ENCODE measurements around the gene CNMD. TPM values are rescaled to one million over a fixed set of nuclear protein-coding genes. Genes with fewer than 3 reads are reported as not detected.

The CNMD gene
- total and polyA plus RNA-seq, 2 of the 8 experiments (the other 6 are each of a cell fraction or from before 2014, with no cell fraction given): 87.4 to 113 TPM

DNA sequence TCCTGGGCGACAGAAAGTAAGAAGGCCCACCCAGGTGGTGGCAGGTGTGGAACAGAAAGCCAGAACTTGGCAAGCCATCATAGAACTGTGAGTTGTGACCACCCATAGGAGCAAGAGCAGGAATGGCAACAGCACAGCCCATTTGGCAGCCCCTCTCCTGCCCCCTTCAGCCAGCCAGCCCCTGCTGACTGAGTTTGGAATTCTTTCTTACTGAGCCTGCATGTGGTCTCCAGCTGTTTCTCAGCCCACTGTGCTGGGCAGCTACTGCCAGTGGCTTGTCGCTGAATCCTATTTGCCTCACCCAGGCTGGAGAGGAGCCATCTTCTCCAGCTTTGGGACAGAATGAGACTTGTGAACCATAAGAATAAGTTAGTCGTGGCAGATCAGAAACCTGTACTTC lies 28.3 kb downstream of the CNMD start (continued):
- TF ChIP-seq SIN3A (conservative IDR thresholded peaks at IDR 0.05 in 1 of 2, IDR thresholded peaks at IDR 0.05 in 1 of 2; ENCODE audit: low read depth in 1 of 2, low read length in 2 of 2) (no peak), EP300 (IDR thresholded peaks at IDR 0.05; ENCODE audit: borderline replicate concordance in 1 of 2, low read depth in 2 of 2, low read length in 2 of 2) (no peak), SUZ12 (IDR thresholded peaks at IDR 0.05; ENCODE audit: low read length) (no peak), POLR2AphosphoS5 (IDR thresholded peaks at IDR 0.05; ENCODE audit: low read depth, low read length) (no peak), POU5F1 (IDR thresholded peaks at IDR 0.05; ENCODE audit: low read depth, low read length) (no peak), RAD21 (IDR thresholded peaks at IDR 0.05 in 1 of 2, conservative IDR thresholded peaks at IDR 0.05 in 1 of 2; ENCODE audit: low read depth in 2 of 2, low read length in 2 of 2) (peak in 1 of 2 experiments; percentile 30; a peak in 1 of 4 replicates), TAF1 (IDR thresholded peaks at IDR 0.05; ENCODE audit: low read depth, low read length) (no peak), PHF8 (conservative IDR thresholded peaks at IDR 0.05; ENCODE audit: low read depth, low read length) (no peak), KDM1A (IDR thresholded peaks at IDR 0.05; ENCODE audit: borderline replicate concordance, low read length) (no peak), TEAD4 (IDR thresholded peaks at IDR 0.05; ENCODE audit: low read depth, low read length) (peak; percentile 30; the same call in 1 of the 2 replicates)
- TF ChIP-seq, protein P1, sequence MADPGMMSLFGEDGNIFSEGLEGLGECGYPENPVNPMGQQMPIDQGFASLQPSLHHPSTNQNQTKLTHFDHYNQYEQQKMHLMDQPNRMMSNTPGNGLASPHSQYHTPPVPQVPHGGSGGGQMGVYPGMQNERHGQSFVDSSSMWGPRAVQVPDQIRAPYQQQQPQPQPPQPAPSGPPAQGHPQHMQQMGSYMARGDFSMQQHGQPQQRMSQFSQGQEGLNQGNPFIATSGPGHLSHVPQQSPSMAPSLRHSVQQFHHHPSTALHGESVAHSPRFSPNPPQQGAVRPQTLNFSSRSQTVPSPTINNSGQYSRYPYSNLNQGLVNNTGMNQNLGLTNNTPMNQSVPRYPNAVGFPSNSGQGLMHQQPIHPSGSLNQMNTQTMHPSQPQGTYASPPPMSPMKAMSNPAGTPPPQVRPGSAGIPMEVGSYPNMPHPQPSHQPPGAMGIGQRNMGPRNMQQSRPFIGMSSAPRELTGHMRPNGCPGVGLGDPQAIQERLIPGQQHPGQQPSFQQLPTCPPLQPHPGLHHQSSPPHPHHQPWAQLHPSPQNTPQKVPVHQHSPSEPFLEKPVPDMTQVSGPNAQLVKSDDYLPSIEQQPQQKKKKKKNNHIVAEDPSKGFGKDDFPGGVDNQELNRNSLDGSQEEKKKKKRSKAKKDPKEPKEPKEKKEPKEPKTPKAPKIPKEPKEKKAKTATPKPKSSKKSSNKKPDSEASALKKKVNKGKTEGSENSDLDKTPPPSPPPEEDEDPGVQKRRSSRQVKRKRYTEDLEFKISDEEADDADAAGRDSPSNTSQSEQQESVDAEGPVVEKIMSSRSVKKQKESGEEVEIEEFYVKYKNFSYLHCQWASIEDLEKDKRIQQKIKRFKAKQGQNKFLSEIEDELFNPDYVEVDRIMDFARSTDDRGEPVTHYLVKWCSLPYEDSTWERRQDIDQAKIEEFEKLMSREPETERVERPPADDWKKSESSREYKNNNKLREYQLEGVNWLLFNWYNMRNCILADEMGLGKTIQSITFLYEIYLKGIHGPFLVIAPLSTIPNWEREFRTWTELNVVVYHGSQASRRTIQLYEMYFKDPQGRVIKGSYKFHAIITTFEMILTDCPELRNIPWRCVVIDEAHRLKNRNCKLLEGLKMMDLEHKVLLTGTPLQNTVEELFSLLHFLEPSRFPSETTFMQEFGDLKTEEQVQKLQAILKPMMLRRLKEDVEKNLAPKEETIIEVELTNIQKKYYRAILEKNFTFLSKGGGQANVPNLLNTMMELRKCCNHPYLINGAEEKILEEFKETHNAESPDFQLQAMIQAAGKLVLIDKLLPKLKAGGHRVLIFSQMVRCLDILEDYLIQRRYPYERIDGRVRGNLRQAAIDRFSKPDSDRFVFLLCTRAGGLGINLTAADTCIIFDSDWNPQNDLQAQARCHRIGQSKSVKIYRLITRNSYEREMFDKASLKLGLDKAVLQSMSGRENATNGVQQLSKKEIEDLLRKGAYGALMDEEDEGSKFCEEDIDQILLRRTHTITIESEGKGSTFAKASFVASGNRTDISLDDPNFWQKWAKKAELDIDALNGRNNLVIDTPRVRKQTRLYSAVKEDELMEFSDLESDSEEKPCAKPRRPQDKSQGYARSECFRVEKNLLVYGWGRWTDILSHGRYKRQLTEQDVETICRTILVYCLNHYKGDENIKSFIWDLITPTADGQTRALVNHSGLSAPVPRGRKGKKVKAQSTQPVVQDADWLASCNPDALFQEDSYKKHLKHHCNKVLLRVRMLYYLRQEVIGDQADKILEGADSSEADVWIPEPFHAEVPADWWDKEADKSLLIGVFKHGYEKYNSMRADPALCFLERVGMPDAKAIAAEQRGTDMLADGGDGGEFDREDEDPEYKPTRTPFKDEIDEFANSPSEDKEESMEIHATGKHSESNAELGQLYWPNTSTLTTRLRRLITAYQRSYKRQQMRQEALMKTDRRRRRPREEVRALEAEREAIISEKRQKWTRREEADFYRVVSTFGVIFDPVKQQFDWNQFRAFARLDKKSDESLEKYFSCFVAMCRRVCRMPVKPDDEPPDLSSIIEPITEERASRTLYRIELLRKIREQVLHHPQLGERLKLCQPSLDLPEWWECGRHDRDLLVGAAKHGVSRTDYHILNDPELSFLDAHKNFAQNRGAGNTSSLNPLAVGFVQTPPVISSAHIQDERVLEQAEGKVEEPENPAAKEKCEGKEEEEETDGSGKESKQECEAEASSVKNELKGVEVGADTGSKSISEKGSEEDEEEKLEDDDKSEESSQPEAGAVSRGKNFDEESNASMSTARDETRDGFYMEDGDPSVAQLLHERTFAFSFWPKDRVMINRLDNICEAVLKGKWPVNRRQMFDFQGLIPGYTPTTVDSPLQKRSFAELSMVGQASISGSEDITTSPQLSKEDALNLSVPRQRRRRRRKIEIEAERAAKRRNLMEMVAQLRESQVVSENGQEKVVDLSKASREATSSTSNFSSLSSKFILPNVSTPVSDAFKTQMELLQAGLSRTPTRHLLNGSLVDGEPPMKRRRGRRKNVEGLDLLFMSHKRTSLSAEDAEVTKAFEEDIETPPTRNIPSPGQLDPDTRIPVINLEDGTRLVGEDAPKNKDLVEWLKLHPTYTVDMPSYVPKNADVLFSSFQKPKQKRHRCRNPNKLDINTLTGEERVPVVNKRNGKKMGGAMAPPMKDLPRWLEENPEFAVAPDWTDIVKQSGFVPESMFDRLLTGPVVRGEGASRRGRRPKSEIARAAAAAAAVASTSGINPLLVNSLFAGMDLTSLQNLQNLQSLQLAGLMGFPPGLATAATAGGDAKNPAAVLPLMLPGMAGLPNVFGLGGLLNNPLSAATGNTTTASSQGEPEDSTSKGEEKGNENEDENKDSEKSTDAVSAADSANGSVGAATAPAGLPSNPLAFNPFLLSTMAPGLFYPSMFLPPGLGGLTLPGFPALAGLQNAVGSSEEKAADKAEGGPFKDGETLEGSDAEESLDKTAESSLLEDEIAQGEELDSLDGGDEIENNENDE (IDR thresholded peaks at IDR 0.05; ENCODE audit: insufficient replicate concordance, low read length): no peak

Measured in H1 (cell line).